ENCODE results near the gene RFPL3.
"Not testable (repeated sequence)": the region's sequence is repeated elsewhere in the genome, so short reads cannot be mapped to it uniquely, and the experiment has no call there.

RFPL3 gene

GRCh38 chr22:32329202-32329645, 28.4 kb upstream of the RFPL3 start:
- DNase-seq (ENCODE audit: low read depth, low spot score): no peak

GRCh38 chr22:32331236-32331917, 26.3 kb upstream of the RFPL3 start:
- no peak for DNase-seq (ENCODE audit: low read depth, low spot score)

- no peak for DNase-seq (ENCODE audit: low read depth, low spot score)
Measured at GRCh38 chr22:32331918-32332725, 25.5 kb upstream of the RFPL3 start.

- DNase-seq (ENCODE audit: low read depth, low spot score): no peak
Measured at GRCh38 chr22:32333141-32333768, 24.4 kb upstream of the RFPL3 start.

- no peak for DNase-seq (ENCODE audit: low read depth, low spot score)
Measured at GRCh38 chr22:32333769-32334659, 23.7 kb upstream of the RFPL3 start.

GRCh38 chr22:32334660-32335365, 22.9 kb upstream of the RFPL3 start:
- DNase-seq (ENCODE audit: low read depth, low spot score): no peak

GRCh38 chr22:32335471-32335870, 22.2 kb upstream of the RFPL3 start:
- no peak for DNase-seq (ENCODE audit: low read depth, low spot score)

- no peak for DNase-seq (ENCODE audit: low read depth, low spot score)
Measured at GRCh38 chr22:32336121-32336603, 21.5 kb upstream of the RFPL3 start.

GRCh38 chr22:32336771-32337424, 20.8 kb upstream of the RFPL3 start:
- no peak for DNase-seq (ENCODE audit: low read depth, low spot score)

GRCh38 chr22:32337425-32337824, 20.2 kb upstream of the RFPL3 start:
- not testable (repeated sequence) for DNase-seq (ENCODE audit: low read depth, low spot score)

- no peak for DNase-seq (ENCODE audit: low read depth, low spot score)
Measured at GRCh38 chr22:32338757-32339156, 18.9 kb upstream of the RFPL3 start.

GRCh38 chr22:32339190-32340012, 18.3 kb upstream of the RFPL3 start:
- no peak for DNase-seq (ENCODE audit: low read depth, low spot score)

- no peak for DNase-seq (ENCODE audit: low read depth, low spot score)
Measured at GRCh38 chr22:32340411-32340810, 17.3 kb upstream of the RFPL3 start.

- no peak for DNase-seq (ENCODE audit: low read depth, low spot score)
Measured at GRCh38 chr22:32341122-32341740, 16.4 kb upstream of the RFPL3 start.

- DNase-seq (ENCODE audit: low read depth, low spot score): no peak
Measured at GRCh38 chr22:32342977-32343376, 14.7 kb upstream of the RFPL3 start.

- DNase-seq (ENCODE audit: low read depth, low spot score): no peak
Measured at GRCh38 chr22:32343941-32344340, 13.7 kb upstream of the RFPL3 start.

GRCh38 chr22:32348031-32348611, 9.5 kb upstream of the RFPL3 start:
- DNase-seq (ENCODE audit: low read depth, low spot score): no peak

GRCh38 chr22:32351875-32352274, 5.8 kb upstream of the RFPL3 start:
- not testable (repeated sequence) for DNase-seq (ENCODE audit: low read depth, low spot score)

Data from iPS DF 19.7 (cell line).